ENCODE results near the gene PCNX1.
A peak's percentile ranks its signal among the peaks of the same experiment; 100 is the strongest.

Gene PCNX1

DNA sequence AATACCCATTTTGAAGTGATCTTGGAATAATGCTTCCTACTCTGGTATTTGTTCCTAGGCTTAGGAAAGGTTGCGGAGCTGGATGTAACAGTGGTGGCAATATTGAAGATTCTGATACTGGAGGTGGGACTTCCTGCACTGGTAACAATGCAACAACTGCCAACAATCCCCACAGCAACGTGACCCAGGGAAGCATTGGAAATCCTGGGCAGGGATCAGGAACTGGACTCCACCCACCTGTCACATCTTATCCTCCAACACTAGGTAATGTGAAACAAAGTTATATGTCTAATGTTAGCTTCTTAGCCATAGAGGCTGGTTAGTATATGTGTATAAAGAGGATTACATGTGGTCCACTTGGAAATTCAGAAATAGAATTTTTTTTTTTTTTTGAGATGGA, 197.9 kb downstream of the PCNX1 start:
- TF ChIP-seq, protein P1, sequence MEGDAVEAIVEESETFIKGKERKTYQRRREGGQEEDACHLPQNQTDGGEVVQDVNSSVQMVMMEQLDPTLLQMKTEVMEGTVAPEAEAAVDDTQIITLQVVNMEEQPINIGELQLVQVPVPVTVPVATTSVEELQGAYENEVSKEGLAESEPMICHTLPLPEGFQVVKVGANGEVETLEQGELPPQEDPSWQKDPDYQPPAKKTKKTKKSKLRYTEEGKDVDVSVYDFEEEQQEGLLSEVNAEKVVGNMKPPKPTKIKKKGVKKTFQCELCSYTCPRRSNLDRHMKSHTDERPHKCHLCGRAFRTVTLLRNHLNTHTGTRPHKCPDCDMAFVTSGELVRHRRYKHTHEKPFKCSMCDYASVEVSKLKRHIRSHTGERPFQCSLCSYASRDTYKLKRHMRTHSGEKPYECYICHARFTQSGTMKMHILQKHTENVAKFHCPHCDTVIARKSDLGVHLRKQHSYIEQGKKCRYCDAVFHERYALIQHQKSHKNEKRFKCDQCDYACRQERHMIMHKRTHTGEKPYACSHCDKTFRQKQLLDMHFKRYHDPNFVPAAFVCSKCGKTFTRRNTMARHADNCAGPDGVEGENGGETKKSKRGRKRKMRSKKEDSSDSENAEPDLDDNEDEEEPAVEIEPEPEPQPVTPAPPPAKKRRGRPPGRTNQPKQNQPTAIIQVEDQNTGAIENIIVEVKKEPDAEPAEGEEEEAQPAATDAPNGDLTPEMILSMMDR (IDR thresholded peaks at IDR 0.05; ENCODE audit: low read depth, low read length), result no peak
- no peak for DNase-seq (ENCODE audit: low read depth, low spot score)
- in situ Hi-C loops (cut with HindIII; ENCODE audit: low sequenced_read_pairs), result no loop called here
- no peak overlapping the region for H3K4me3 ChIP-seq (ENCODE audit: low read depth, low read length)

DNA sequence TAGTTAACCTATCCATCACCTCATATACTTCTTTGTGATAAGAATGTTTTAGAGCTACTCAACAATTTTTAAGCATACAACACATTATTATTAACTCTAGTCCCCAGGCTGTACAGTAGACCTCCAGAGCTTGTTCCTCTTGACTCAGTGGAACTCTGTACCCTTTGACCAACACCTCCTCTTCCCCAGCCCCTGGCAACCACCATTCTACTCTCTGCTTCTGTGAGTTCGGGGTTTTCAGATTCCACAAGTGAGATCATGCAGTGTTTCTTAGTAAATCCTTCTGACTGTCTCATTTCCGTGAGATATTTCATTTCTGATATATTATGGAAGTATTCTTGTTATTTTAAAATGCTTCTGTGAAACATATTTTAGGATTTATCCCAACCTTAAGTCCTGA, 200.7 kb downstream of the PCNX1 start:
- in situ Hi-C loops (cut with HindIII; ENCODE audit: low sequenced_read_pairs), result no loop called here
- H3K4me3 ChIP-seq (ENCODE audit: low read depth, low read length), result no peak overlapping the region
- TF ChIP-seq, protein P1 (IDR thresholded peaks at IDR 0.05; ENCODE audit: low read depth, low read length), result no peak
- DNase-seq (ENCODE audit: low read depth, low spot score), result no peak

- no peak overlapping the region for H3K4me3 ChIP-seq (ENCODE audit: low read depth, low read length)
- no peak for DNase-seq (ENCODE audit: low read depth, low spot score)
- in situ Hi-C loops (cut with HindIII; ENCODE audit: low sequenced_read_pairs), result no loop called here
- TF ChIP-seq, protein P1 (IDR thresholded peaks at IDR 0.05; ENCODE audit: low read depth, low read length), result no peak
Observed at GRCh38 chr14:71108398-71109119, 201.3 kb downstream of the PCNX1 start.

DNA sequence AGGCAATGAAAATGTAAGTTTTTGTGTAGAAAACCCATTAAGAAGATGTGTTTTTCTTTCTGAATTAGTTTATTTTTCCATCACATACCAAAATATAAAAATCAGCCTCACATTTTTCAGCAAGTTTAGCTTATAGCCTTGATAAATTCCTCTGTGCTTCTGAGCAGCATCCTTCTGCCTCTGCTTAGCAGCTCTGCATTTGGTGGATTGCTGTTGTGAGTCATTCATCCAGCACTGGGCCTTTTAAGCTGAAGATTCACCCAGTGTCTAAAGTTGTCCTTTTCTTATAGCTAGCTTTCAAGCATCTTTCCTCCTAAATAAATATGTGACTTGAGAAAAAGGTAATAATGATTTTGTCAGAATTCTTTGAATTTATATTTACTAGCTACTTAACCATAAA, 206.1 kb downstream of the PCNX1 start:
- no peak overlapping the region for H3K4me3 ChIP-seq (ENCODE audit: low read depth, low read length)
- TF ChIP-seq, protein P1 (IDR thresholded peaks at IDR 0.05; ENCODE audit: low read depth, low read length), result no peak
- in situ Hi-C loops (cut with HindIII; ENCODE audit: low sequenced_read_pairs), result no loop called here
- peak; percentile 50 for DNase-seq (ENCODE audit: low read depth, low spot score)

- no peak for DNase-seq (ENCODE audit: low read depth, low spot score)
- in situ Hi-C loops (cut with HindIII; ENCODE audit: low sequenced_read_pairs), result no loop called here
- H3K4me3 ChIP-seq (ENCODE audit: low read depth, low read length), result no peak overlapping the region
- TF ChIP-seq, protein P1 (IDR thresholded peaks at IDR 0.05; ENCODE audit: low read depth, low read length), result no peak
Observed at GRCh38 chr14:71114565-71114964, 207.3 kb downstream of the PCNX1 start.

GRCh38 chr14:71115306-71115705, 208.0 kb downstream of the PCNX1 start:
- DNase-seq (ENCODE audit: low read depth, low spot score), result no peak
- TF ChIP-seq, protein P1 (IDR thresholded peaks at IDR 0.05; ENCODE audit: low read depth, low read length), result no peak
- in situ Hi-C loops (cut with HindIII; ENCODE audit: low sequenced_read_pairs), result no loop called here

More at GRCh38 chr14:71115306-71115705, 208.0 kb downstream of the PCNX1 start:
- H3K4me3 ChIP-seq (ENCODE audit: low read depth, low read length), result no peak overlapping the region
